Stimulated activated CD4-positive, alpha-beta T cell treated with anti-CD3 and anti-CD28 coated beads, Interleukin-15, amount 100 ng/mL, for 1 hour (primary cell): ENCODE measurements around the gene AXIN1.

Source experiments
- DNase-seq, 2 donors: peaks; one replicate each; pipeline ENCODE4 v3.0.0-alpha.2; 2020; ENCODE audit warnings: low read depth in 1 of 2, low spot score in 1 of 2

Gene AXIN1

DNA sequence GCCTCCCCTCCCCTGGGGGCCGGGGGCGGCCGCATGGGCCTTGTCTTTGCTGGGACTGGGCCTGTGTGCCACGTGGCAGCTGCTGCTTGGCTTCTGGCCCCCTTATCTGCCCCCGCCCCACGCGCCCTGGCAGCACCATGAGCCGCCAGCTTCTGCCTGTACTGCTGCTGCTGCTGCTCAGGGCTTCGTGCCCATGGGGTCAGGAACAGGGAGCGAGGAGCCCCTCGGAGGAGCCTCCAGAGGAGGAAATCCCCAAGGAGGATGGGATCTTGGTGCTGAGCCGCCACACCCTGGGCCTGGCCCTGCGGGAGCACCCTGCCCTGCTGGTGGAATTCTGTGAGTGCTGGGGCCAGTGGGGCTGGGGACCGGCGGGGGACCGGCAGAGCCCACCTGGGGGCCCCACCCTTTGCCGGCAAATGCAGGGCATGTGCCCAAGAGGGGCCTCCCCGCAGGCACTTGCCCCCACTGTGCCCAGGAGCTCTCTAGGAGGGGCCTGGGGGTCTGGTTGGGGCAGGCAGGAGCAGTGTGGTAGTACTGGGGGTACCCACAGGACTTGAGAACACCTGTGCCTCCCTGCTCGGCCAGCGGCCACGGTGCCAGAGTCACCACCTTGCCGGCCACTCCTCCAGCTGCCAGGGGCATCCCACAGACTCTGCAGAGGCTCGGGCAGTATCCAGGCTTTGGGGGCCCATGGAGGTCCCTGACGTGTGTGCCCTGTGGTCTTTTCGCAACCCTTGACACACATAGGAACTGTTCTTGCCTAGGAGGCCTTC lies 69.3 kb downstream of the AXIN1 start, which contains the start of gene PDIA2:
Gene PDIA2 (plus strand): TSS at position 132 of the 773 bp plus-strand sequence. CDS start 6 bp downstream, at position 138.
- DNase-seq = no peak

GRCh38 chr16:282491-282890 lies 70.0 kb downstream of the AXIN1 start:
- no peak for DNase-seq

DNA sequence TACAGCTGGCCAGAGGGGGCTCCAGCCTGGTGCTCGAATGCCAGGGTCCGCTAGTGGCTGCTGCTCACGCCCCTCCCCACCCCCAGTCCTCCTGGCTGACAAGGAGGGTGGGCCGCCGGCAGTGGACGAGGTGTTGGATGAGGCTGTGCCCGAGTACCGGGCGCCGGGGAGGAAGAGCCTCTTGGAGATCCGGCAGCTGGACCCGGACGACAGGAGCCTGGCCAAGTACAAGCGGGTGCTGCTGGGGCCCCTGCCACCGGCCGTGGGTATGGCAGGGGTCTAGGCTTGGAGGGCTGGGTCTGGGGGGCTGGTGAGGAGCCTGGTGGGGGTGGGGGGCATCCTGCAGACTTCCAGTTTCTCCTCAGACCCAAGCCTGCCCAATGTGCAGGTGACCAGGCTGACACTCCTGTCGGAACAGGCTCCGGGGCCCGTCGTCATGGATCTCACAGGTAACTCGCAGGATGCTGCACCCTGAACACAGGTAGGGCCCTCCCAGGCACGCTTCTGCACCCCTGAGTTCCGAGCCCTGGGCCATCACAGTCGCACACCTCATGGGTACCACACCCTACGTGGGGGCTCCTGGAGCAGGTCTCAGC lies 70.8 kb downstream of the AXIN1 start:
- DNase-seq = no peak

DNA sequence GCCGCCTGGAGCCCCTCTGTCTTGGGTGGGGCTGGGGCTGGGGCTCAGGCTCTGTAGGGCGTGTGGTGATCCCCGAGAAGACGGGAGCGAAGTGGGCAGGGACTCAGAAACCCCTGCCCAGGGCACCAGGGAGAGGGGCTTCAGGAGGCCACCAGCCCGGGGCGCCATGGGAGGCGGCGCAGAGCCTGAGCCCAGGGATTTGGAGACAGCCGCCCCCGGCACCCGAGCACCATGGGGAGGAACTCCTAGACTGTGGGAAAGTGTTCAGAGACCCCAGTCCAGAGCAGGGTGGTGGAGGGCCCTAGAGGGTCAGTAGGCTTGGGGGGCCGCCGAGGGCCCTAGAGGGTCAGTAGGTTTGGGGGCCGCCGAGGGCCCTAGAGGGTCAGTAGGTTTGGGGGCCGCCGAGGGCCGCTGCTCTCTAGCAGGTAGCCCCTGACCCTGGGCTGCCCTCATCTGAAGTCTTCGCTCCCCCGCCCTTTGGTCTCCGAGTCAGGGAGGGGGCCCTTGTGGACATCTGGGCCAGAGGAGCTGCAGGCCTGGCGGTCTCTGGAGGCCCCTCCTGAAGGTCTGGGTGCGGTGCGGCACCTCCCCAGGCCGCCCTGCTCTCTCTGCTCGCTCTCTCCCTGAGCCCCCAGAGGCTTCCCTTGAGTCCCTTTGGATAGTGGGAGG lies 71.4 kb downstream of the AXIN1 start:
- DNase-seq = no peak

- DNase-seq = no peak
Measured at GRCh38 chr16:280552-280951, 72.0 kb downstream of the AXIN1 start, which contains the start of gene ARHGDIG. Gene ARHGDIG (plus strand): TSS chr16:280591. CDS start chr16:280681, 90 bp downstream.

DNA sequence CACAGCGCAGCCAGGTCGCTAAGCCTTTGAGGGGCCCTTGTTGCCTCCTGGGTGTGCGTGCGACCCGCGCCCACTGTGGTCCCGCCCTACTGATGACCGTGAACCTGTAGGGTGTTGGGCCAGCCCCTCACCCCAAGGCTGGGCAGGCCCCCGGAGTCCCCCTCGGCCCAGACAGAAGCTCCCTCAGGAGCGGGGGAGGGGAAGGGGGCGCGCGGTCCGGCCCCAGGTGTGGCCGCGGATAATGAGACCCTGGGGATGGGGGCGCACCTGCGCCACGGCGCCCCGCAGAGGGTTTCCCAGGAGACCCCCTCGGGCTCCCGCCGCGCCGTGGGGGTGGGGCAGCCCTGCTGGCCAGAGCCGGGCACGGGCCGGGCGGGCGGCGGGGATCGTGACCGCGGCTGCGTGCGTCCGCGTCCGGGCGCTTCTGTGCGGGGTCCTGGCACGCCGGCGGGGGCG lies 72.5 kb downstream of the AXIN1 start:
- DNase-seq = no peak

DNA sequence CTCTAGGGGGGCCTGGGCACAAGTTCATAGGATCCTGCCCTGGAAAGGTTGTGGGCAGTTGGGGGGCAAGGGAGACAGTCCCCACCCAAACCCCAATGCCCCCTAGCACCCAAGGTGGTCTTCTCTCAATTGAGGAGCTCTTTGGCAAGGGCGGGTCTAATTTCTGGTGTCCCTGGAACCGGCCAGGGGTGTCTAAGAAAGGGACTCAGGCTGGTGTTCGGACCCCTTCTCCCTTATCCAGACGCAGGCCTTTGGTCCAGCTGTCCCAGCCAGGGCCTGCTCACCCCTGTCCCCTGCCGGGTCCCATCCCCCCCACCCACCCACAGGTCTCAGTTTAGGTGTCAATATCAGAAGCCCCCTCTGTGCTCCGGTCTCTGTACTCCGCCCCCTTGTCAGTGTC lies 73.0 kb downstream of the AXIN1 start:
- DNase-seq = no peak

DNA sequence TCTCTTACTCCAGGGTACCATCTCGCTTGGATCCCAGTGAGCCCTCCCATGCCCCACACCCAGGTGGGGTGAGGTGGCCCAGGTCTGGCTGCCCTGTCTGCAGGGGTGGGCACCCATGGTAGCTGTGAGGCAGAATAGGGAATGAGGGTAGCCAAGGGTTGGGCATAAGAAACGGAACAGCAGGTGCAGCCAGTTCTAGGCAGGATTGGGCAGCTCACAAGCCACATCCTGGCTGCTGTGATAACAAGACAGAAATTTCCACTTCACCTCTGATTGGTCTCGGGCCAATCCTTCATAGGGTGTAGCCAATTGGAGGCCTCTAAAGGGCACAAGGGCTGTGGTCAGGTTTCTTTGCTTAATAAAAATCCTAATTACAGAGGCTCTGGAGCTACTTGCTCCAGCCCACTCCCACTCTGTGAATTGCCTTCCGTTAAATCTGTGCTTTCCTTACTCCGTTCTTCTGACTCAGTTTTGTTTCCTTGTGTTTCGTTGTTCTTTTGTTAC lies 73.6 kb downstream of the AXIN1 start:
- no peak for DNase-seq

DNA sequence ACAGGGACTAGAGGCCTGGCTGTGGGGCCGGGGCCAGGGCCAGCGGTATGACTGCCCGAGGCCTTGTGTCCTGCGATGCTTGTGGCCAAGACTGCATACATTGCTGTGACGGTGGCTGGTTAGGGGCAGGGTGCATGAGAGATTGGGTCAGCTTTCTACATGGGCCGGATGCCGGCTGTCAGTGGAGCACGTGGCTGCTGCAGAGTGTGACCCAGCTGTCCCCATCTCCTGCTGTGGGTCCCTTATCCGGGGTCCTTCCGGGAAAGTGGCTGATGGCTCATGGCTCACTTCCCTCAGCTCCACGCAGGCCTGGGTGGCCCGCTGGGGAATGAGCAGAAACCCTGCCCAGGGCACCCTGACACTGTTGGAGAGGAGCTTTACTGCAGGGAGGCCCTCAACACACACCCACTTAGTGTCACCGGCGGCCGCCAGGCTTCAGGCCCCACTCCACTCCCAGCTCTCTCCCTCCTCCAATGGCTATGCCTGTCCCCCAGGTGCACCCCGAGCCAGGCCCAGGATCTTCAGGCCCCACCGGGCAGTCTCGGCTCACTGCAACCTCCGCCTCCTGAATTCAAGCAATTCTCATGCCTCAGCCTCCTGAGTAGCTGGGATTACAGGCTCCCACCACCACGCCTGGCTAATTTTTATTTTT lies 76.0 kb downstream of the AXIN1 start:
- no peak for DNase-seq

DNA sequence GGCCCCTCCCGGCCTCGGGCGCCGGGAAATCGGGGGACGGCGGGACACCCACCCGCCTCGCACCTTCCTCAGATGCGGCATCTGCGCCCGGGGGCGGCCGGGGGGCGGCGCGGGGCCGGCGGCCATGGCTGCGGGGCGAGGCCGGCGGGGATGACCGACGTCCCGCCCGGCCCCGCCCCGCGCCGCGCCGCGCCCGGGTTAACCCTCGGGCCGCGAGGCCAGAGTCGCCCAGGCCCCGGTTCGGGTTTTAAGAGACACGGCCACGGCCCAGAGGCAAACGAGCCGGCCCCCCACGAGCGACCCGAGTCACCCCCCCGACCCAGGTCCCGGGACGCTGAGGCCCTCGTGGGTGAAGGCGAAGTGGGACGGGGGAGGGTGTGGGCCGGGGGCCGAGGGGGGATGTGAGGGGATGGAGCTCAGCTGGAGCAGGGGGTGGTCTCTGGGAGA lies 76.7 kb downstream of the AXIN1 start, which contains the start of gene RGS11:
Gene RGS11 (minus strand): TSS at position 159 of the 447 bp plus-strand sequence. CDS start 33 bp downstream, at position 126.
- DNase-seq = no peak

- no peak for DNase-seq
Measured at GRCh38 chr16:275041-275641, 77.4 kb downstream of the AXIN1 start.

- DNase-seq = no peak
Measured at GRCh38 chr16:273547-274421, 78.7 kb downstream of the AXIN1 start.

DNA sequence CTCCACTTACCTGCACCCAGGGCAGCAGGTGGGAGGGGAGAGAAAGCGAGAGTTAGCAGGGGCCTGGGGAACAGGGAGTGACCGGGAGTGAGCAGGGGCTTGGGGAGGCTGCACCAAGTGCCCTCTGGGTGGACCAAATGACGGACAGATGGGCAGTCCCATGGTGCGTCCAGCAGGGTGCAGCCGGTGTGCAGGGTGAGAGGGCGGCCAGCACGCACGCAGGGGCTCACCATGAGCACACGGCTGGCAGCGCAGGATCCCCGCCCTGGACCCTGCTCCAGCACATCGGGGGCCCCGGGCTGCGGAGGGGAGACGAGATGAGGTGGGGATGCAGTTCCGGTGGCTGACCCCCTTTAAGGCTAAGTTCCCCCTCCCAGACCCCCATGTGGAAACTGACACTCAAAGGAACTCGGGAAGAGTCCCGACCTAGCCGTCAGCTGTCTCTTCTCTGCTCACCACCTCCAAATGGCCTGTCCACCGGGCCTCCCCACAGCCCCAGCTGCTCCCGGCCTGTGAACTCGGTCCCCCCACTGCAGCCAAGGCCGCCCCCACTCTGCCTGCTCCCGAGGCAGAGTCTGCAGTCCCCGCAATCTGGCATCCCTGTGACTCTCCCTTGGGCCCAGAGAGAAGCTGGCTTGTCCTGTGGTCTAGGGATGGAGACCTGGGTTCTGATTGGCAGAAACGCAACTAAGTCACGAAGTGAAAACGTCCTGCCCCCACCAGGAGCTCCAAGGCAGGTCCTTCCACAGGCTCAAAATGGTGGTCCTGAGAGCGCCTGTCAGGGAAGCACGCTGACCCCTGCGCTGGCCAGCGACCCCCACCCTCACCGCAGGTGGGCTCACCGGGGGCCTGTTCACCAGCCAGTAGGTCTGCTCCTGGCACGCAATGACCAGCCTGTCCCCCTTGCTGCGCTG lies 79.6 kb downstream of the AXIN1 start:
- DNase-seq = no peak

DNA sequence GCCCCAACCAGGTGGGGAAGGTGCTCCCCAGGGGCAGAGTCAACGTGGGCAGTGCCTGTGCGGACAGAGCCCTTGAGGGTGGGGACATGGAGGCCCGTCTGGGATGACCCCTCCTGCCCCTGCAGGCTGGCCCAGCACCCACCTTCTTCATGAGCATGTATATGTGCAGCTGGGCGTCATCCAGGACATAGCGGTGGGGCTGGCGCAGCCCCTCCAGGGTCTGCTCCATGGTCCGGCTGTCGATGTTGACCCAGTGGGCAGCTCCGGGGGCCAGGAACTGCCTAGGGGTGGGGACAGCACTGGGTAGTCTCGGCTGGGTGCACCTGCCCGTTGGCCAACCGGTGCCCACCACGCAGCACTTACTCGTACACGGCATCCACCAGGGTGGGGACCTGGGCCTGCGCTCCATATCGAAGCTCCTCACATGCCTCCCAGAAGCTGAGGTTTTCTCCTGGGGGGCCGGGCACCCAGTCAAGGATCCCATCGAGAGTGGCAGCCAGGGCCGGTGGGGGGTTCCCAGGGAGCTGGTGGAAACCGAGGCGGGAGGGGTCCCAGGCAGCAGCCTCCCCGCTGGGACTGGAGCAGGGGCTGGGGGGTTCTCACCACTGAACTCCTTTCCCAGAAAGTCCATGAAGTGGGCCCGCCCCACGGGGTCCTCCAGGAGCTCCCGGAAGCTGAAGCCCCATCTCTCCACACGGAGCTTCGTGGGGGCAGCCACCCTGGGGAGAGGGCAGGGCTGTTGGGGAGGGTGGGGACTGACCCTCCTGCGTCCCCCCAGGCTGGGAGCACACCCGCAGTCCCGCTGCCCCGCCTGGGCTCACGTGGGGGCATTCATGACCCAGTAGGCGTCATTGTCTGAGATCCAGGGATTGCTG lies 81.9 kb downstream of the AXIN1 start:
- DNase-seq = no peak

DNA sequence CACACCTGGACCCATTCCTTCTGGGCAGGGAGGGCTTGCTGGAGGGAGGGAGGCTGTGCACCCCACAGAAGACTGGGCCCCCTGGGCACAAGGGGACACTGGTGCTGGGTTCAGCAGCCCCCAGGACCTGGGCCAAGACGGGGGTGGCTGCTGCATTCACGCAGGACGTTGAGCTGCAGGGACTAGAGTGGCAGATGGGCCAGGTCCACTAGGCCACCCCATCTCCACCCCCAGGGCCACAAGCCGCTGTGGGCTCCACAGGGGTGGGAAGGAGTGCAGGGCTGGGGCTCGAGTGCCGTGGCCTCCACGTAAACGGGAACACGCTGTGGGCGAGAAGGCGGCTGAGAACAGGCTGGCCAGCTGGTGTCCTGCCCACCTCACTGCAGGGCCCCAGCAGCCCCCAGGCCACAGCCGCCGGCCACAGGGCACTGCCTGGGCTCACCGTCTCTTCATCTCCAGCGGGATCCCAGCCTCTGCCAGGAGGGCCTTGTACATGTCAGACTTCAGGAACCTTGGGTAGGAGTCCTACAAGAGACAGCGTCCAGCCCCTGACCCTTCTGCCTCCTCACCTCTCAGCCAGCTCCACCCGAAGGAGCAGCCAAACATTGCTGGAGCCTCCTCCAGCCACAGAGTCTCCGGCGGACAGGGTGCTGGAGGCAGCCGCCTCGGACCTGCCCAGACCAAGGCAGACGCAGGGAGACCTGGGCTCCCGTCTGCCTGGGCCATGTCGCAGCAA lies 83.3 kb downstream of the AXIN1 start:
- no peak for DNase-seq

DNA sequence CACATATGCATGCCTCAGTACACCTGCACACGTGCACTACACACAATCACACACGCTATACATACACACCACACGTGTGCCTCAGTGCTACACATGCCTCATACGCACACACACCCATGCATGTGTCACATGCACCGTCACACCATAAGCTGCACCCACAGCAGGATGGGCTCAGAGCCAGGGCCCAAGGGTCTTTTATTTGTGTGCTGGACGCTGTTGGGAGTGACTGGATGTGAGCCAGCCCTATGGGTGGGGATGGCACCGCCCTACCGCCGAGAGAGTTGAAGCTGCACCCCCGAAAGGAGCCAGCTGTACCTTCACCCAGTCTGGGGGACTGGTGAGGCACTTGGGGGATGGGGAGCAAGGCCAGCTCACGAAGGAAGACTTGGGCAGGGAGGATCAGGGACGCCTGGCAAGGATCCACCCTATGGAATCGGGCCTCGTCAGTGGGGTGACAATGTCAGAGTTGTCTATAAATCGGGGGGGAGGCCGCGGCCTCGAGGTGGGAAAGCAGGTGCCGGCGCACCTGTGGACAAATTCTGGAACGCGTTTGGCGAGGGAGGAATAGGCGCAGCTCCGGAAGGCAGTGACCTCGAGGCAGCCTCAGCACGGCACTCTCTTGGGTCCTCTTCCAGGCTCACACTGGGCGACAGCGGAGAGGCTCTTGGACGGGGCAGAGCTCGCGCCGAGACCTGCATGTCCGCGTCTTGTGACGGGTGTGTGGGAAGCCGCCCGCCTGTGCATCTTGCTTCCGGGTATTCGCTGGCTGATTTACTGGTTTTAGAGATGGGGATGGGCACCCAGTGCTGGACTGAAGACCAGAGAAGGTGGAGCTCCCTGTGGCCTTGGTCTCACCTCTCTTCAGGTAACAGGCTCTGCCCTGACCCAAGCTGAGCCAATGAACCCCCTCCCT lies 84.1 kb downstream of the AXIN1 start:
- DNase-seq = no peak
